Raji (cell line): ENCODE results near the gene RBKS.

ENCODE experiments used
- POLR2A ChIP-seq: IDR thresholded peaks from 2 replicates; pipeline ENCODE4 v1.6.1; 2011; ENCODE audit warnings: low read depth, low read length, control low read depth; ENCODE audit not compliant: insufficient read depth

RBKS gene

GRCh38 chr2:27773959-27774358 lies 116.2 kb downstream of the RBKS start:
- no peak for TF ChIP-seq POLR2A

GRCh38 chr2:27772804-27773203 lies 117.4 kb downstream of the RBKS start:
- TF ChIP-seq POLR2A: no peak

- peak; percentile 87 for TF ChIP-seq POLR2A
These were observed 118.4 kb downstream of the RBKS start, which contains the start of gene MRPL33 for GRCh38 chr2:27771548-27772335. Gene MRPL33, plus strand, starts transcription at chr2:27771719. Its CDS starts 59 bp downstream, at chr2:27771778.

GRCh38 chr2:27771202-27771547 lies 119.0 kb downstream of the RBKS start:
- no peak for TF ChIP-seq POLR2A

GRCh38 chr2:27766287-27766661 lies 123.9 kb downstream of the RBKS start:
- no peak for TF ChIP-seq POLR2A

GRCh38 chr2:27765621-27766286 lies 124.4 kb downstream of the RBKS start:
- no peak for TF ChIP-seq POLR2A

GRCh38 chr2:27763907-27764267 lies 126.3 kb downstream of the RBKS start:
- TF ChIP-seq POLR2A: no peak

GRCh38 chr2:27762951-27763906 lies 127.0 kb downstream of the RBKS start:
- no peak for TF ChIP-seq POLR2A

GRCh38 chr2:27756544-27757498 lies 133.4 kb downstream of the RBKS start:
- TF ChIP-seq POLR2A: no peak

- no peak for TF ChIP-seq POLR2A
These were observed 134.1 kb downstream of the RBKS start for GRCh38 chr2:27756091-27756490.

- no peak for TF ChIP-seq POLR2A
These were observed 135.4 kb downstream of the RBKS start for GRCh38 chr2:27754831-27755230.

GRCh38 chr2:27754138-27754588 lies 136.0 kb downstream of the RBKS start:
- TF ChIP-seq POLR2A: no peak

- TF ChIP-seq POLR2A: no peak
These were observed 137.5 kb downstream of the RBKS start for GRCh38 chr2:27752551-27753237.

- no peak for TF ChIP-seq POLR2A
These were observed 138.8 kb downstream of the RBKS start for GRCh38 chr2:27751377-27751776.
